SJCRH30 (cell line): ENCODE measurements around the gene TMEM225B. TPM values are rescaled to one million over a fixed set of nuclear protein-coding genes. Genes with fewer than 3 reads are reported as not detected.
"Not testable (repeated sequence)": the region's sequence is repeated elsewhere in the genome, so short reads cannot be mapped to it uniquely, and the experiment has no call there.

Source experiments
- DNase-seq, 2 experiments: peaks; one replicate each; pipeline ENCODE4 v3.0.0-alpha.2; 2015 to 2020
- H3K27ac ChIP-seq: fragments of 250-450 bp; sonication (Bioruptor Pico); 2 replicates; pipeline ENCODE4 v1.5.1; 2020; ENCODE audit warnings: mild to moderate bottlenecking, moderate library complexity
- H3K27me3 ChIP-seq: fragments of 250-450 bp; sonication (Bioruptor Pico); 2 replicates; pipeline ENCODE4 v1.5.1; 2020; ENCODE audit warnings: mild to moderate bottlenecking, moderate library complexity
- H3K36me3 ChIP-seq: fragments of 250-450 bp; sonication (Bioruptor Pico); 2 replicates; pipeline ENCODE4 v1.5.1; 2020; ENCODE audit warnings: mild to moderate bottlenecking, moderate library complexity
- H3K4me1 ChIP-seq: fragments of 250-450 bp; sonication (Bioruptor Pico); 2 replicates; pipeline ENCODE4 v1.5.1; 2020; ENCODE audit warnings: mild to moderate bottlenecking, moderate library complexity
- H3K4me3 ChIP-seq: fragments of 250-450 bp; sonication (Bioruptor Pico); 2 replicates; pipeline ENCODE4 v1.5.1; 2020; ENCODE audit warnings: mild to moderate bottlenecking, moderate library complexity
- H3K9me3 ChIP-seq: fragments of 250-450 bp; sonication (Bioruptor Pico); replicated peaks from 2 replicates; pipeline ENCODE4 v1.5.1; 2020; ENCODE audit warnings: mild to moderate bottlenecking, moderate library complexity
- total RNA-seq: library from RNA; depleted of rRNA; stranded (reverse); fragments of >200 nt; shearing (Covaris generic); gene quantifications from 2 replicates; pipeline ENCODE4 v1.2.3, GENCODE V29; 2014

TMEM225B gene
- total RNA-seq, 1 experiment from 2014 or later, result 0.32 TPM

- H3K36me3 ChIP-seq, result peaks cover 56% of the 10 kb centered on the region
- no peak overlapping the region for H3K4me3 ChIP-seq
- H3K4me1 ChIP-seq, result peaks cover 22% of the 10 kb centered on the region
- no peaks in the 10 kb centered on the region for H3K9me3 ChIP-seq
- H3K27ac ChIP-seq, result peak overlapping the region; percentile 36
- no peak for DNase-seq
- no peaks in the 10 kb centered on the region for H3K27me3 ChIP-seq
These were observed 35.8 kb upstream of the TMEM225B start for GRCh38 chr7:99562114-99562784.

DNA sequence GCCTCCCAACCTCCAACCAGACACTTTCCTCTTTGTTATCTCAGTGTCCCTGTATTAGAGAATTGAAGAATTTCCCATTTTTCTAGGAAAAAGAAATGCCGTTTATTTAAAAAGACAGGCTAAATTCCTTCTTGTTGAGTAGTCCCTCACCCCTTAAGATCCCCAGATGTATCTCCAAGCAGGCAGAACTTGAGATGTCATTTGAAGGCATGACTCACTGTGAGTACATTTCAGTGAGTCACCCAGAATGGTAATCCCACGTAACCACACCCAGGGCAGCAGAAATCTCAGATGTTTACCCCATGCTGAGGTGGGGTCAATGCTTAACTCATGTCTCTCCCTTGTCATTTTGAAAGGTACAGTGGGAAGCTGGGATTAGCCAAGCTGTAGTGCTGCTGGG lies 35.2 kb upstream of the TMEM225B start:
- Histone ChIP-seq H3K36me3 (peaks cover 56% of the 10 kb centered on the region), H3K4me1 (peaks cover 20% of the 10 kb centered on the region), H3K9me3 (no peaks in the 10 kb centered on the region), H3K27ac (peak overlapping the region; percentile 36), H3K27me3 (no peaks in the 10 kb centered on the region), H3K4me3 (no peak overlapping the region)
- peak; percentile 78 to 79 for DNase-seq

- no peak overlapping the region for H3K4me3 ChIP-seq
- H3K27me3 ChIP-seq, result no peaks in the 10 kb centered on the region
- peaks cover 61% of the 10 kb centered on the region for H3K36me3 ChIP-seq
- no peak overlapping the region for H3K27ac ChIP-seq
- peaks cover 20% of the 10 kb centered on the region for H3K4me1 ChIP-seq
- DNase-seq, result no peak
- no peaks in the 10 kb centered on the region for H3K9me3 ChIP-seq
These were observed 34.4 kb upstream of the TMEM225B start for GRCh38 chr7:99563650-99564049.

DNA sequence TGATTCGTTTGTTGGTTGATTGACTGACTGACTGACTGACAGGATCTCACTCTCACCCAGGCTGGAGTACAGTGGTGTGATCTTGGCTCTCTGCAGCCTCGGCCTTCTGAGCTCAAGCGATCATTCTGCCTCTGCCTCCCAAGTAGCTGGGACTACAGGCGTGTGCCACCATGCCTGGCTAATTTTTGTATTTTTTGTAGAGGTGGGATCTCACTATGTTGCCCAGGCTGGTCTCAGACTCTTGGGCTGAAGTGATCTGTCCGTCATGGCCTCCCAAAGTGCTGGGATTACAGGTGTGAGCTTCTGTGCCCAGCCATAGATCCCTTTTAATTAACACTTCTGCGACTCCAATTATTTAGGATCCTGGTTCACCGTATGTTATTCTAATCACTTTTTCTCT lies 29.3 kb upstream of the TMEM225B start:
- H3K27ac ChIP-seq, DNase-seq, H3K4me3 ChIP-seq, H3K27me3 ChIP-seq, H3K9me3 ChIP-seq, H3K4me1 ChIP-seq: not testable (repeated sequence)
- peaks cover 70% of the 10 kb centered on the region for H3K36me3 ChIP-seq

- DNase-seq, result no peak
- Histone ChIP-seq H3K27ac (no peak overlapping the region), H3K4me1 (no peaks in the 10 kb centered on the region), H3K4me3 (no peak overlapping the region), H3K27me3 (no peaks in the 10 kb centered on the region), H3K9me3 (no peaks in the 10 kb centered on the region), H3K36me3 (peaks cover 50% of the 10 kb centered on the region)
These were observed 26.3 kb upstream of the TMEM225B start for GRCh38 chr7:99571768-99572167.

- Histone ChIP-seq H3K27me3 (no peaks in the 10 kb centered on the region), H3K9me3 (no peaks in the 10 kb centered on the region), H3K4me3 (no peak overlapping the region), H3K4me1 (no peaks in the 10 kb centered on the region), H3K27ac (no peak overlapping the region), H3K36me3 (peaks cover 46% of the 10 kb centered on the region)
- DNase-seq, result no peak
These were observed 24.8 kb upstream of the TMEM225B start for GRCh38 chr7:99573257-99573656.

GRCh38 chr7:99576251-99576650 lies 21.8 kb upstream of the TMEM225B start:
- Histone ChIP-seq H3K4me1 (no peaks in the 10 kb centered on the region), H3K36me3 (peaks cover 23% of the 10 kb centered on the region), H3K4me3 (no peak overlapping the region), H3K9me3 (no peaks in the 10 kb centered on the region), H3K27me3 (no peaks in the 10 kb centered on the region), H3K27ac (no peak overlapping the region)
- no peak for DNase-seq

DNA sequence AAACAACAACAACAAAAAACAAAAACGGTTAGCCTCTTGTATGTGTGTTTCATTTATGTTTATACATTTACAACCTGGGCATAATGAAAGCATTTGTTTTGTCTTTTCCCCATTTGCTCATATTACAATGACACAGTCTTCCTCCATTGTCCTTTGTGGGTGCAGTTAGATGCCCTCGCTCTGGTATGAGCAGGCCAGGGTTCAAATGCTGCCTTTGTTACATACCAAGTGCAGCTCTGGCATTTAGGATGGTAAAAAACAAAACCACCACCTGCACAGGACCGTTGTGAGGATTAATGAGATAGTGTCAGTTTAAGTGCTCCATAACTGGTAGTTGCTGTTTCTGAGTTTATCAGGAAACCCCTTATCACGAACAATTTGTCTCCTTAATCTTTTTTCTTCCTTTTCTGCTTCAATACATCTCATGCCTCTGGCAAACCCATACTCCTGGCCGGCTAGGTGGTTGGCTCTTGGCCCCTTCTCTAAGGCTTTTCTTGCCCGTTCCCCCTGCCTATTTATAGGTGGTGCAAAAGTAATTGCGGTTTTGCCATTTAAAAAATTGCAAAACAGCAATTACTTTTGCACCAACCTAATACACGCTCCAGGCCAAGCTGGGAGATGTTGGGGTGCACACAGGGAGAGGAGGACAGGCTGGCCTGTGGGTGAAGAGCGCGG lies 18.6 kb upstream of the TMEM225B start:
- peaks cover 2% of the 10 kb centered on the region; the same call in 1 of the 2 replicates for H3K9me3 ChIP-seq
- peak overlapping the region; percentile 41 for H3K4me3 ChIP-seq
- no peaks in the 10 kb centered on the region for H3K36me3 ChIP-seq
- no peak for DNase-seq
- no peak overlapping the region for H3K27ac ChIP-seq
- H3K4me1 ChIP-seq, result no peaks in the 10 kb centered on the region
- no peaks in the 10 kb centered on the region for H3K27me3 ChIP-seq

DNA sequence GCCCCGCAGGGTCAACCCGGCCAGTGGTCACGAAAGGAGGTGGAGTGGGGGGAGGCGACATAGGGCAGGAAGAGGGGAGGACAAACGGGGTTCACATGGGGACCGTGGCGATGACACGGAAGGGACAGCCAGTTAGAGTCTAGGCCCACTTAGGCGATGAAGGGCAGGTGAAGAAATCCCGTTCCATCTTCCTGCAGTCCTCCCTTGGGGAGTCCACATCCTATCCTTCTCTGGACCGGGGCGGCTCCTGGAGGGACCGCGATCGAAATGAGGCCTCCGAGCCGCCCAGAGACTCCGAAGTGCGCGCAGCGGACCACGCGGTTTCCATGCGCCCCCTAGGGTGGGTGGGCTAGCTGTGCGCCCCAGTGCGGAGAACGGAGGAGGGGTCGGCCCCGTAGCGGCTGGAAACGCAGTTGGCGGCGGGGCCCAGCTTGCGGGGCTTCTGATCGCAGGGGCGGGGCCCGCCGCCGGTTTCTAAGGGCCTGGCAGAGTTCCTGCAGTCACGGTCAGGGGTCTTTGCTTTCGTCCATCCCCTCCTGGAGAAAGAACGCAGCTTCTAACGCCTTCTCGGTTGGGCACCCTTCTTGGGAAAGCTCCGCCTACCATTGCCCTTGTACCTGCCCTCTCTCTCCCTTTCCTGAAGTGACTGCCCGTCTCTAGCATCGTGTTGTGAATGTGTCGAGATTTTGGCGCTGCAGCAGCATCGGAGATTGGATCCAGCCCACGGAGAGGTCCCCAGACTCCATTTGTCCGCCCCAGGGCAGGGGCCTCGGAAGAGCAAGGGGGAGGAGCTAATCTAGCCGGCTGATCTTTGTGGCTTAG lies 17.9 kb upstream of the TMEM225B start:
- Histone ChIP-seq H3K9me3 (peaks cover 5% of the 10 kb centered on the region; the same call in 1 of the 2 replicates), H3K4me1 (no peaks in the 10 kb centered on the region), H3K27ac (no peak overlapping the region), H3K4me3 (peak overlapping the region; percentile 41), H3K27me3 (no peaks in the 10 kb centered on the region), H3K36me3 (no peaks in the 10 kb centered on the region)
- peak; percentile 32 to 38 for DNase-seq

DNA sequence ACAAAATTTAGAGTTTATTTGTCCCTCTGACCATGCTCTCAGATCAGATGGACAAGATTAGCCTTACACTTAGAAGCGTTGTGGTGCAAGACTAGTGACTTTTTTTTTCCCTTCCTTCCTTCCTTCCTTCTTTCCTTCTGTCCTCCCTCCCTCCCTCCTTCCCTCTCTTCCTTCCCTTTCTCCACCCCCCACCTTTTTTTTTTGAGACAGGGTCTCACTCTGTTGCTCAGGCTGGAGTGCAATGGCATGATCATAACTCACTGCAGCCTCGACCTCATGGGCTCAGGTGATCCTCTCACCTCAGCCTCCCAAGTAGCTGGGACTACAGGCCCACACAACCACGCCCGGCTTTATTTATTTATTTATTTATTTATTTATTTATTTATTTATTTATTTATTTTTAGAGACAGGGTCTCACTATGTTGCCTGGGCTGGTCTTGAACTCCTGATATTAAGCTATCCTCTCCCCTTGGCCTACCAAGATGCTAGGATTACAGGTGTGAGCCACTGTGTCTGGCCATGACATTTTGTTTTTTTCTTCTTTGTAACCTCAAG lies 17.2 kb upstream of the TMEM225B start:
- not testable (repeated sequence) for H3K27ac ChIP-seq, H3K36me3 ChIP-seq, H3K9me3 ChIP-seq, H3K27me3 ChIP-seq, DNase-seq, H3K4me1 ChIP-seq
- H3K4me3 ChIP-seq, result peak overlapping the region; percentile 41

GRCh38 chr7:99588868-99589267 lies 9.2 kb upstream of the TMEM225B start:
- no peaks in the 10 kb centered on the region for H3K4me1 ChIP-seq
- no peak for DNase-seq
- no peak overlapping the region for H3K27ac ChIP-seq
- peaks cover 5% of the 10 kb centered on the region; the same call in 1 of the 2 replicates for H3K9me3 ChIP-seq
- H3K36me3 ChIP-seq, result no peaks in the 10 kb centered on the region
- no peaks in the 10 kb centered on the region for H3K27me3 ChIP-seq
- H3K4me3 ChIP-seq, result no peak overlapping the region

DNA sequence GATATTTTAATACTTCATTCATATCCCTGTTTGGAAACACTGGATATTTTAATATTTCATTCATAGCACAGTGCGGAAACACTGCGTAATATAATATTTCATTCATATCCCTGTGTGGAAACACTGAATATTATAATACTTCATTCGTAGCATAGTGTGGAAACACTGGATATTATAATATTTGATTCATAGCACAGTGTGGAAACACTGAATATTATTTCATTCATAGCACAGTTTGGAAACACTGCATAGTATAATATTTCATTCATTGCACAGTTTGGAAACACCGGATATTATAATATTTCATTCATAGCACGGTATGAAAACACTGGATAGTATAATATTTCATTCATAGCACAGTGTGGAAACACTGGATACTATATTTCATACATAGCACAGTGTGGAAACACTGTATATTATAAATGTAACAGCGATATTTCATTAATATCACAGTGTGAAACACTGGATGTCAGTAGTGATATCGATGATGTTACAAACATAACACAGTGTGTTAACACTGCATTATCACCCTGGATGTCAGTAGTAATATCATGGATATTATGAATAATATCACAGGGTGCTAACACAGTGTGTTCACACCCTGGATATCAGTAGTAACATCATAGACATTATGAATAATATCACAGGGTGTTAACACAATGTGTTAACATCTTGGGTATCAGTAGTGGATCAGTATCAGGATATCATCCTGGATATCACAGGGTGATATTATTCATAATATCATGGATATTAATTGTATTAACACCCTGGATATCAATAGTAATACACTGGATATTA lies 2.9 kb upstream of the TMEM225B start:
- Histone ChIP-seq H3K27me3 (no peaks in the 10 kb centered on the region), H3K36me3 (no peaks in the 10 kb centered on the region), H3K27ac (no peak overlapping the region), H3K4me1 (no peaks in the 10 kb centered on the region), H3K4me3 (no peak overlapping the region), H3K9me3 (no peaks in the 10 kb centered on the region; the same call in 1 of the 2 replicates)
- DNase-seq, result no peak

GRCh38 chr7:99596408-99596955 lies 1.6 kb upstream of the TMEM225B start:
- Histone ChIP-seq H3K9me3 (no peaks in the 10 kb centered on the region; the same call in 1 of the 2 replicates), H3K27me3 (no peaks in the 10 kb centered on the region), H3K27ac (no peak overlapping the region), H3K36me3 (no peaks in the 10 kb centered on the region), H3K4me3 (no peak overlapping the region), H3K4me1 (no peaks in the 10 kb centered on the region)
- DNase-seq, result no peak

GRCh38 chr7:99599836-99600235 lies 1.8 kb downstream of the TMEM225B start:
- H3K4me1 ChIP-seq, result no peaks in the 10 kb centered on the region
- no peaks in the 10 kb centered on the region for H3K36me3 ChIP-seq
- H3K9me3 ChIP-seq, result no peaks in the 10 kb centered on the region; the same call in 1 of the 2 replicates
- DNase-seq, result no peak
- no peaks in the 10 kb centered on the region for H3K27me3 ChIP-seq
- no peak overlapping the region for H3K27ac ChIP-seq
- H3K4me3 ChIP-seq, result no peak overlapping the region
